ENCODE measurements around the gene USP40. TPM values are rescaled to one million over a fixed set of nuclear protein-coding genes. Genes with fewer than 3 reads are reported as not detected.

USP40 gene
- total and polyA plus RNA-seq, 10 of the 15 experiments (the other 5 are each of a cell fraction or from before 2014, with no cell fraction given): 3.4 to 20.8 (median 15.2) TPM

DNA sequence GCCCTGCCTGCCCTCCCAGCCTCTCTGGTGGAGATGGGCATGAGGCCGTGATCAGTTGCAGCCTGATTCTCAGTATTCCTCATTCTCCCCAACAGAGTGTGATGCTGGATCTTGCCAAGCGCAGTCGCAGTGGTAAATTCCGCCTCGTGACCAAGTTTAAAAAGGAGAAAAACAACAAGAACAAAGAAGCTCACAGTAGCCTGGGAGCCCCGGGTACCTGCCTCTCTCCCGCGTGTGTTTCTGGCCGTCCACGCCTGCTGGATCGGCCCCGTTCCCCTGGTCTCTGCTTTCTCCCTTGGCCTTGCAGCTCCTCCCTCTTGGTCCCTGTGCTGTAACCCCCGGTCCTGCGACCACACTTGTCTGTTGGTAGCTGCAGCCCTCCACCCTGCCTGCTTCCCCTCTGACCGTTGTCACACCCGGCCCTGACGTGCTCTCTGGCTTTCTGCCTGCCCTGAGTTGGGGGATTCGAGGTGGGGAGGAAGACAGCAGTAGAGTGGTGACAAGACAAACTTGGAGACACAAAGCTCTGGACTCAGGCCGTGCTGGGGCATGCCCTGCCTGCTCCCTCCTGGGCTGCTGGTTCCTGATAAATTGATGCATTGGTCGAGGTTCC, 99.5 kb downstream of the USP40 start:
- intact Hi-C loops (cut with micrococcal nuclease; ENCODE audit: unreplicated experiment): no loop called here
- H2AFZ ChIP-seq (ENCODE audit: control insufficient read depth, low read depth, low read length): no peak overlapping the region
- H3K9me3 ChIP-seq (replicated peaks; ENCODE audit: control insufficient read depth, insufficient read depth, low read length): no peaks in the 10 kb centered on the region
- H4K20me1 ChIP-seq (ENCODE audit: control insufficient read depth, insufficient read depth): no peaks in the 10 kb centered on the region
- POLR2A ChIA-PET: no interaction called here
- no TSS peak for BruUV-seq (replicated peaks)
- SMC1A ChIA-PET (ENCODE audit: uncharacterized antibody, unreplicated experiment): no interaction called here
- no peak overlapping the region for H3K9ac ChIP-seq (ENCODE audit: control insufficient read depth, insufficient read depth, low read length)
- CTCF ChIA-PET: no interaction called here
- H3K79me2 ChIP-seq (ENCODE audit: control insufficient read depth, insufficient read depth, low read length): no peaks in the 10 kb centered on the region
- H3K27ac ChIP-seq (ENCODE audit: control insufficient read depth, insufficient read depth): no peak overlapping the region
- WGBS (ENCODE audit: insufficient coverage, insufficient replicate concordance, low lambda C conversion rate, missing lambda C conversion rate): 96% methylated on average over 20 of the region's 20 CpGs
- FAIRE-seq: no peak
- no peak overlapping the region for H3K4me3 ChIP-seq
- DNase-seq (ENCODE audit: low read depth, low spot score): no peak
- no peaks in the 10 kb centered on the region for H3K4me1 ChIP-seq (ENCODE audit: control insufficient read depth, insufficient read depth, low read length)
- RAD21 ChIA-PET (ENCODE audit: unreplicated experiment): no interaction called here
- TF ChIP-seq RFX5 (IDR thresholded peaks at IDR 0.05; ENCODE audit: low read depth, low read length): no peak
- no peak for TF ChIP-seq RELA (IDR thresholded peaks at IDR 0.05; ENCODE audit: borderline replicate concordance, partially characterized antibody)
- no peak for TF ChIP-seq HDGF (IDR thresholded peaks at IDR 0.05)
- no peak for TF ChIP-seq NFIC (IDR thresholded peaks at IDR 0.05; ENCODE audit: low read depth, low read length)
- TF ChIP-seq YBX1 (IDR thresholded peaks at IDR 0.05): no peak
- no peak for TF ChIP-seq IKZF2 (IDR thresholded peaks at IDR 0.05)
- TF ChIP-seq, protein P1, sequence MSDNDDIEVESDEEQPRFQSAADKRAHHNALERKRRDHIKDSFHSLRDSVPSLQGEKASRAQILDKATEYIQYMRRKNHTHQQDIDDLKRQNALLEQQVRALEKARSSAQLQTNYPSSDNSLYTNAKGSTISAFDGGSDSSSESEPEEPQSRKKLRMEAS (IDR thresholded peaks at IDR 0.05; ENCODE audit: low read depth, low read length): no peak
- TF ChIP-seq, protein P2, sequence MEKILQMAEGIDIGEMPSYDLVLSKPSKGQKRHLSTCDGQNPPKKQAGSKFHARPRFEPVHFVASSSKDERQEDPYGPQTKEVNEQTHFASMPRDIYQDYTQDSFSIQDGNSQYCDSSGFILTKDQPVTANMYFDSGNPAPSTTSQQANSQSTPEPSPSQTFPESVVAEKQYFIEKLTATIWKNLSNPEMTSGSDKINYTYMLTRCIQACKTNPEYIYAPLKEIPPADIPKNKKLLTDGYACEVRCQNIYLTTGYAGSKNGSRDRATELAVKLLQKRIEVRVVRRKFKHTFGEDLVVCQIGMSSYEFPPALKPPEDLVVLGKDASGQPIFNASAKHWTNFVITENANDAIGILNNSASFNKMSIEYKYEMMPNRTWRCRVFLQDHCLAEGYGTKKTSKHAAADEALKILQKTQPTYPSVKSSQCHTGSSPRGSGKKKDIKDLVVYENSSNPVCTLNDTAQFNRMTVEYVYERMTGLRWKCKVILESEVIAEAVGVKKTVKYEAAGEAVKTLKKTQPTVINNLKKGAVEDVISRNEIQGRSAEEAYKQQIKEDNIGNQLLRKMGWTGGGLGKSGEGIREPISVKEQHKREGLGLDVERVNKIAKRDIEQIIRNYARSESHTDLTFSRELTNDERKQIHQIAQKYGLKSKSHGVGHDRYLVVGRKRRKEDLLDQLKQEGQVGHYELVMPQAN (conservative IDR thresholded peaks at IDR 0.05): no peak
- no peak for TF ChIP-seq SMAD1 (IDR thresholded peaks at IDR 0.05; ENCODE audit: low read depth, partially characterized antibody)
- TF ChIP-seq MEF2A (IDR thresholded peaks at IDR 0.05; ENCODE audit: insufficient read depth, low read depth, low read length): no peak
- no peak for TF ChIP-seq GATAD2B (conservative IDR thresholded peaks at IDR 0.05; ENCODE audit: low read depth)
- ATAC-seq: no peak
- H3K4me2 ChIP-seq (ENCODE audit: control insufficient read depth, insufficient read depth): no peak overlapping the region
- peaks cover 15 to 26% of the 10 kb centered on the region in 2 experiments for H3K36me3 ChIP-seq (ENCODE audit: control insufficient read depth in 2 of 2, insufficient read depth in 2 of 2, low read length in 1 of 2)
- in situ Hi-C loops (cut with MboI): no loop called here
- no peaks in the 10 kb centered on the region for H3K27me3 ChIP-seq (replicated peaks in 1 of 2; ENCODE audit: control insufficient read depth in 2 of 2, insufficient read depth in 2 of 2, low read length in 1 of 2)

Data from GM12878 (cell line).